OCI-LY7 (cell line): ENCODE results near the gene ST6GALNAC5. TPM values are rescaled to one million over a fixed set of nuclear protein-coding genes. Genes with fewer than 3 reads are reported as not detected.

Experiments used
- BruUV-seq: library from RNA; stranded (reverse); fragments of 400-500 nt; replicated peaks from 2 replicates; lab custom pipeline; 2021; lab: Mats Ljungman, UMichigan
- CTCF ChIA-PET: fragments of 300-600 bp; sonication (Branson Sonifier 250); formaldehyde crosslinking; loops from one replicate; lab custom pipeline; 2022; ENCODE audit warnings: antibody characterized with exemption; ENCODE audit not compliant: unreplicated experiment; lab: Charles Lee
- POLR2A ChIA-PET: fragments of 300-600 bp; sonication (Branson Sonifier 250); formaldehyde crosslinking; loops from one replicate; lab custom pipeline; 2022; ENCODE audit warnings: antibody characterized with exemption; lab: Charles Lee
- DNase-seq: peaks from one replicate; pipeline ENCODE4 v3.0.0-alpha.2; 2015; ENCODE audit warnings: low spot score
- H2AFZ ChIP-seq: fragments of 200-600 bp; sonication (generic), shearing (Covaris generic); 2 replicates; pipeline ENCODE4 v1.6.1; 2014; ENCODE audit warnings: mild to moderate bottlenecking, antibody characterized with exemption, low read length, moderate library complexity
- H3K27ac ChIP-seq: fragments of 200-600 bp; sonication (generic); 2 replicates; pipeline ENCODE4 v1.5.1; 2014; ENCODE audit warnings: mixed run types, low read depth, mild to moderate bottlenecking, moderate library complexity, low read length, inconsistent platforms; ENCODE audit not compliant: poor library complexity, severe bottlenecking
- H3K36me3 ChIP-seq: fragments of 200-600 bp; sonication (generic); 2 replicates; pipeline ENCODE4 v1.6.1; 2014; ENCODE audit warnings: mild to moderate bottlenecking, antibody characterized with exemption, low read length, moderate library complexity, mixed read lengths; ENCODE audit not compliant: insufficient read depth
- H3K4me1 ChIP-seq: fragments of 200-600 bp; sonication (generic); 2 replicates; pipeline ENCODE4 v1.5.1; 2014; ENCODE audit warnings: mild to moderate bottlenecking, low read length; ENCODE audit not compliant: insufficient read depth, poor library complexity, severe bottlenecking
- H3K4me2 ChIP-seq: fragments of 200-600 bp; sonication (generic); 2 replicates; pipeline ENCODE4 v1.6.1; 2014; ENCODE audit warnings: mild to moderate bottlenecking, low read length
- H3K4me3 ChIP-seq: fragments of 200-600 bp; sonication (generic); 2 replicates; pipeline ENCODE4 v1.5.1; 2014; ENCODE audit warnings: mild to moderate bottlenecking, low read depth, low read length; ENCODE audit not compliant: poor library complexity, severe bottlenecking
- H3K79me2 ChIP-seq: fragments of 200-600 bp; sonication (generic); 2 replicates; pipeline ENCODE4 v1.6.1; 2016; ENCODE audit warnings: low read depth, mild to moderate bottlenecking, low read length, moderate library complexity, mixed read lengths; ENCODE audit not compliant: insufficient read depth
- H3K9me2 ChIP-seq: fragments of 200-600 bp; sonication (generic); 2 replicates; pipeline ENCODE4 v1.6.1; 2016; ENCODE audit warnings: mild to moderate bottlenecking, low read length, mixed read lengths; ENCODE audit not compliant: insufficient read depth
- H3K9me3 ChIP-seq: fragments of 200-600 bp; sonication (generic); 2 replicates; pipeline ENCODE4 v1.6.1; 2014; ENCODE audit warnings: mild to moderate bottlenecking, mixed run types, low read length, mixed read lengths
- H4K20me1 ChIP-seq: fragments of 200-600 bp; sonication (generic); 2 replicates; pipeline ENCODE4 v1.6.1; 2014; ENCODE audit warnings: mild to moderate bottlenecking, antibody characterized with exemption, low read length, moderate library complexity, mixed read lengths; ENCODE audit not compliant: insufficient read depth
- EZH2phosphoT487 ChIP-seq: fragments of 200-600 bp; sonication (generic); IDR thresholded peaks from 2 replicates; pipeline ENCODE4 v1.6.1; 2018; ENCODE audit warnings: low read depth, borderline replicate concordance, mild to moderate bottlenecking, mixed run types, antibody characterized with exemption, low read length, moderate library complexity, mixed read lengths
- intact Hi-C: fragments of 100-400 bp; cut with micrococcal nuclease; formaldehyde crosslinking; loops from one replicate; pipeline ENCODE4 v1.10.0; 2022; ENCODE audit not compliant: unreplicated experiment
- total RNA-seq, 2 experiments: library from RNA; depleted of rRNA in 1 of 2; stranded (reverse); fragments of >200 nt in 1 of 2; shearing (Covaris generic) in 1 of 2; gene quantifications; 2 replicates each; pipeline ENCODE4 v1.2.3, GENCODE V29; 2014 to 2022
- TF ChIP-seq, protein P1 (sequence below): fragments of 200-600 bp; sonication (generic); conservative IDR thresholded peaks from 2 replicates; pipeline ENCODE4 v1.5.1; 2014; ENCODE audit warnings: mild to moderate bottlenecking, antibody characterized with exemption, low read length, moderate library complexity, mixed read lengths

The ST6GALNAC5 gene
- total RNA-seq, 2 experiments from 2014 or later: not detected

DNA sequence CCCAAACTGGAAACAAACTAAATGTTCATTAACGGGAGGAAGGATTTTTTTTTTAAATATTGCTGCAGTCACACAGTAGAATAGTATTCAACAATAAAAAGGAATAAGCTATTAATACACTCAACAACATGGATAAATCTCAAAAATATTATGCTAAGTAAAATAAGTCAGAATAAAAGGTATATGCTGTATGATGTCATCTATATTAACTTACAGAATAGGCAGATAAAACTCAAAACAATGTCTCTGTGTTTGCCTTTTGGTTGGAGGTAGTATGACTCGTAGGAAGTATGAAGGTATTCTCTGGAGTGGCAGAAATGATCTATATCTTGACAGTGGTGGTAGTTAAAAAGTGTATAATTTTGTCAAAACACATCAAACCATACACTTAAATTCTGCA is 6.1 kb upstream of the ST6GALNAC5 start:
- TF ChIP-seq, protein P1, sequence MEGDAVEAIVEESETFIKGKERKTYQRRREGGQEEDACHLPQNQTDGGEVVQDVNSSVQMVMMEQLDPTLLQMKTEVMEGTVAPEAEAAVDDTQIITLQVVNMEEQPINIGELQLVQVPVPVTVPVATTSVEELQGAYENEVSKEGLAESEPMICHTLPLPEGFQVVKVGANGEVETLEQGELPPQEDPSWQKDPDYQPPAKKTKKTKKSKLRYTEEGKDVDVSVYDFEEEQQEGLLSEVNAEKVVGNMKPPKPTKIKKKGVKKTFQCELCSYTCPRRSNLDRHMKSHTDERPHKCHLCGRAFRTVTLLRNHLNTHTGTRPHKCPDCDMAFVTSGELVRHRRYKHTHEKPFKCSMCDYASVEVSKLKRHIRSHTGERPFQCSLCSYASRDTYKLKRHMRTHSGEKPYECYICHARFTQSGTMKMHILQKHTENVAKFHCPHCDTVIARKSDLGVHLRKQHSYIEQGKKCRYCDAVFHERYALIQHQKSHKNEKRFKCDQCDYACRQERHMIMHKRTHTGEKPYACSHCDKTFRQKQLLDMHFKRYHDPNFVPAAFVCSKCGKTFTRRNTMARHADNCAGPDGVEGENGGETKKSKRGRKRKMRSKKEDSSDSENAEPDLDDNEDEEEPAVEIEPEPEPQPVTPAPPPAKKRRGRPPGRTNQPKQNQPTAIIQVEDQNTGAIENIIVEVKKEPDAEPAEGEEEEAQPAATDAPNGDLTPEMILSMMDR: no peak
- no peak for TF ChIP-seq EZH2phosphoT487
- Histone ChIP-seq H3K4me1 (no peaks in the 10 kb centered on the region), H2AFZ (no peak overlapping the region), H3K9me2 (no peaks in the 10 kb centered on the region), H3K4me2 (no peak overlapping the region), H3K79me2 (no peaks in the 10 kb centered on the region), H3K4me3 (no peak overlapping the region), H4K20me1 (no peaks in the 10 kb centered on the region), H3K9me3 (no peaks in the 10 kb centered on the region), H3K36me3 (no peaks in the 10 kb centered on the region), H3K27ac (no peak overlapping the region)
- intact Hi-C loops: no loop called here
- no TSS peak for BruUV-seq
- DNase-seq: no peak
- ChIA-PET CTCF (no interaction called here), POLR2A (no interaction called here)

DNA sequence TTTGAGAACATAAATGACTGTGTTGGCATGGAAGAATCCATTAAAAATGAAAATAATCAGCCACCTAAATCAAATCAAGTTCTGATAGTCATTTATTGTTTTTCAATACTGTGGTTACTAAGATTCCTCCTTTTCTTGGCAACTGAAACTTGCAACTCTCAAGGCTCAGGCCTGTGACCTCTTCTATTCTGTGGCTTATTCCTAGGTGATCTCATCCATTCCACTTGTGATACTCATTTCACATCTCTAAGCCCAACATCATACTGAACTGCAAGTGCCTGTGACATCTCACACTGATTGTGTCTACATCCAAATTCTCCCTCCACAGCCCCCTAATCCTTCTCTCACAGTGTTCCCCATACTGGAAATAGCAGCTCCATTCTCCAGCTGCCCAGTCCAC is 4.8 kb upstream of the ST6GALNAC5 start:
- Histone ChIP-seq H3K9me2 (no peaks in the 10 kb centered on the region), H2AFZ (no peak overlapping the region), H3K4me2 (no peak overlapping the region), H3K4me1 (no peaks in the 10 kb centered on the region), H3K9me3 (no peaks in the 10 kb centered on the region), H4K20me1 (no peaks in the 10 kb centered on the region), H3K4me3 (no peak overlapping the region), H3K79me2 (no peaks in the 10 kb centered on the region), H3K36me3 (no peaks in the 10 kb centered on the region), H3K27ac (no peak overlapping the region)
- TF ChIP-seq, protein P1: no peak
- TF ChIP-seq EZH2phosphoT487: no peak
- CTCF ChIA-PET: no interaction called here
- intact Hi-C loops: no loop called here
- DNase-seq: no peak
- POLR2A ChIA-PET: no interaction called here
- no TSS peak for BruUV-seq

DNA sequence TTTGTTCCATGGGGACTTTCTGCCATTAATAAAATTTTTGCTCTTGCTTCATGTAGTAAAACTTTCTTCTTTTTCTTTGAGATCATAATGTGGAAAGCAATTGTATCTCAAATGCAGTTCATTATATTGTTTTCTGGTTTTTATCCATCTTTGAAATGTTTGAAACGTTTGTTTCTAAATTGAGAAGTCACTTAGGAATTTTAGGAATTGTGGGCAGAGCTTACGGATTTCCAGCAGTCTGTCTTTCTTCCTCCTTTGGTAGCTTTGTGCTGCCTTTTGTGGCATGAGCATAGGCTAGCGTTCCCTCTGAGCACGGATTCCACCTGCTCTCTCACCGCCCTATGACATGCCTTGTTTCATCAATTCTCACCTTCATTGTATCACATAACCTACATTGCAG is 2.9 kb upstream of the ST6GALNAC5 start:
- intact Hi-C loops: no loop called here

More for the DNA sequence above, 2.9 kb upstream of the ST6GALNAC5 start:
- Histone ChIP-seq H3K36me3 (no peaks in the 10 kb centered on the region), H3K4me2 (no peak overlapping the region), H3K4me3 (no peak overlapping the region), H3K9me3 (no peaks in the 10 kb centered on the region), H4K20me1 (no peaks in the 10 kb centered on the region), H3K27ac (no peak overlapping the region), H3K9me2 (no peaks in the 10 kb centered on the region), H3K79me2 (no peaks in the 10 kb centered on the region), H2AFZ (no peak overlapping the region), H3K4me1 (no peaks in the 10 kb centered on the region)
- POLR2A ChIA-PET: interaction anchor here (0.9 kb wide), 1 partner anchor 64 kb away, joined by 3 read pairs; no protein-coding TSS in a partner anchor
- no peak for TF ChIP-seq EZH2phosphoT487
- TF ChIP-seq, protein P1: no peak
- BruUV-seq: no TSS peak
- CTCF ChIA-PET: no interaction called here
- no peak for DNase-seq
